ENCODE measurements around the gene ZNF565.
"Not testable (repeated sequence)": the region's sequence is repeated elsewhere in the genome, so short reads cannot be mapped to it uniquely, and the experiment has no call there.

Gene ZNF565

DNA sequence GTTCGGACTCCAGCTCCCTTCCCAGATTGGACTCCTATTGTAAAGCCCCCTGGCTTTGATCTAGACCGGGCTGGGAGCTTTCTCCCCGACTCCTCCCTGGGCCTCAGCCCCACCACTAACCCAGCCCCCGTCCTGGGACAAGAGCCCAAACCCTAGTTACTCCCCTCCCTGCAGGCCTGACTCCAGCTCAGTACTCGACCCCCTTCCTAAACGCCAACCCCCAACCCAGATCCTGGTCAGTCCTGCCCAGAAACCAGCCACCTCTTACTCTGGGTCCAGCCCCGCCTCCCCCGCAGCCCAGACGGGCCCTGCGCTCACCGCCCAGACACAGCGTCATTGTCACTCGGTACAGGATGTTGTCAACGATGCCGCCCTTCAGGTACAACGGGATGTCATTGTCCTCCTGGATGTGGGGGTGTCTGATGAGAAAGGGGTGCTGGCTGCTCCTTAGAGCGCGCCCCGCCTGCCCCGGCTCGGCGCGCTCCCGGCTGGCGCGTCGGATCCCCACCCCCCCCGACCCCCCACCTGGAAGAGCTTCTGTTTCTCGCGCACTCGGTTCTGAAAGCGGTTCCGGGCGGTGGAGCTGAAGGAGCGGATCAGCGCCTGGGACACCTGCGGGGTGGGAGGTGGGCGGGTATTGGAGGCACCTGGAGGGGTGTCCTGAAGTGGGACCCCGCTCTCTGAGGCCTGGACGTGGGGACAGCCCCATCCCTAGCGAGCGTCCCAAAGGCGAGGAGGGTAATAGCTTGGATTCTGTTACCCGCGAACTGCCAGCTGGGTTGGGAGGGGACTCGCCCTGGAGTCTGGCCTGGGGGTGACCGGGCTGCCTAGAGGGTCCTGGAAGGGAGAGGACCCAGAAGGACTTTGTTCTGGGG, 63.1 kb downstream of the ZNF565 start:
- DNase-seq (ENCODE audit: low read depth, low spot score), result no peak

DNA sequence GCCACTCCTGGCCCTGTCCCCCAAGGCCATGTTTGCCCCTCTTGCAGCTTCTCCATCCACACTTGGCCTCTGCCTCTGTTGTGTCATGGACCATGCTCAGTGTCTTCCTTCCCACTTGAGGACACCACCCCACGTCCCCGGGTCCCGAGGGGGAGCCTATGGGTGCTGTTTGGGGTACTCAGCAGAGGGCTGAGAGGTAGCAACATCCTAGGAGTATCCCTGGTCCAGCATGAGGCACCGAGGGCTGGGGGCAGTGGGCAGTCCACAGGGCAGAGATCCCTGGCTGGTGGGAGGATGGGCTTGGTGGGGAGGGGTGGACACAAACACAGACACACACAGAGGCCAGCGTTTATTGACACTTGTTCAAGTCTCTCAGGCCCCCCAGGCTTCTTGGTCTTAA, 63.9 kb downstream of the ZNF565 start:
- DNase-seq (ENCODE audit: low read depth, low spot score), result no peak

DNA sequence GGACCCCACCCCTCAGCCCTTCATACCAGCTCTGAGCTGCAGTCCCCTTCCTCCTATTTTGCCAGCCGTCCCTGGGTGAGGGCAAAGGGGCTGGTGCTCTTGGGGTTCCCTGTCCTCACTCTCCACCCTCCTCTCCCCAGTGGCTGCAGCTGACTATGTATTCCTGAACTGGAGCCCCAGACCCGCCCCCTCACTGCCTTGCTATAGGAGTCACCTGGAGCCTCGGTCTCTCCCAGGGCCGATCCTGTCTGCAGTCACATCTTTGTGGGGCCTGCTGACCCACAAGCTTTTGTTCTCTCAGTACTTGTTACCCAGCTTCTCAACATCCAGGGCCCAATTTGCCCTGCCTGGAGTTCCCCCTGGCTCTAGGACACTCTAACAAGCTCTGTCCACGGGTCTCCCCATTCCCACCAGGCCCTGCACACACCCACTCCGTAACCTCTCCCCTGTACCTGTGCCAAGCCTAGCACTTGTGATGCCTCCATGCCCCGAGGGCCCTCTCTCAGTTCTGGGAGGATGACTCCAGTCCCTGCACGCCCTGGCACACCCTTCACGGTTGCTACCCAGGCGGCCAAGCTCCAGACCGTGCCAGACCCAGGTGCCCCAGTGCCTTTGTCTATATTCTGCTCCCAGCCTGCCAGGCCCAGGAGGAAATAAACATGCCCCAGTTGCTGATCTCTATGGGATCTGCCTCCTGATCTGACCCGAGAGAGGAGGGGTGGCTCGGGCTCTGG, 64.6 kb downstream of the ZNF565 start:
- DNase-seq (ENCODE audit: low read depth, low spot score), result no peak

DNA sequence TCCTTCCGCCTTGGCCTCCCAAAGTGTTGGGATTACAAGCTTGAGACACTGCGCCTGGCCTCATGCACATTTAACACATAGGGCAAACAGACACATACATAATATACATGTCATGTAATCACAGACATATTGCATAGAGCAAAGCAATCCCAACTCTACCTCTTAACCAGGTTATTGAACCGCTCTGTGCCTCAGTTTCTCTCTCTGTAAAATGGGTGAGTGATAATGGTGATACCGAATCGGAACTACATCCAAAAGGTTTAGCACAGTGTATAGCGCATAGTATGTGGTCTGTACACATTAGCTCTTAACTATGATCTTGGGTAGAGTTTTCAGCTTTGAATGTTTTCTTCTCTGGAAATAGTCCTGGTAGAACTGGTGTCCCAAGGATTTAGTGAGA, 69.8 kb downstream of the ZNF565 start:
- no peak for DNase-seq (ENCODE audit: low read depth, low spot score)

DNA sequence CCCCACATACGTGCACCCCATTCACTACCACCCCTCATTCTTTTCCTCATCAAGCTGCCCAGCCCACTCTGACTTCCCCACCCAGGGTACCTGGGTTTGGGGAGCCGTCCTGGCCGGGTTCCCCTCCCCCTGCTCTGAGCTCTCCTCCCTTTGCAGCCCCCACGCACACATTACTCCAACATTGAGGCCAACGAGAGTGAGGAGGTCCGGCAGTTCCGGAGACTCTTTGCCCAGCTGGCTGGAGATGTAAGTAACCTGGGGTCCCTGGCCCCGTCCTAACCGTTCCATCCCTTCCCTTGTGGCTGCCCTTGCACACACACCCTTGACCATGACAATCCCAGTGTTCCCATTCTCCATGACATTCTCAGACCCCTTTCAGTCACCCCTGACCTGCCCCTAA, 72.0 kb downstream of the ZNF565 start:
- DNase-seq (ENCODE audit: low read depth, low spot score), result no peak

DNA sequence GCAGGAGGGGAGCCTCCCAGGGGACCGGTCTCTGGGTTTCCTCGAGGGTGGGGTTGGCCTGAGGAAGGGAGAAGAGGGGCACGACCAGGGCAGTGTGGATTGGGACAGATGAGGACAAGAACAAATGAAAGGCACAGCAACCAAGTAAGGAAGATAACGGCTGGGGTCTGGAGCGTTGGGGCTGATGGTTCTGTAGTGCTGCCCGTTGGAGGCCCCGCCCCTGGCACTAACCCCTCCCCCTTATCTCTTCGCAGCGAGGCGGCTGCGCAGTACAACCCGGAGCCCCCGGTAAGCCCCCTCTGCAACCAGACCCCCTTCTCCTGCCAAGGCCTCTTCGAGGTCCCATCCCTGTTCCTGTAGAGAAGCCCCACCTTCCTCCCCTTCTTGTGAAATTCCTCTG, 72.4 kb downstream of the ZNF565 start:
- DNase-seq (ENCODE audit: low read depth, low spot score), result no peak

DNA sequence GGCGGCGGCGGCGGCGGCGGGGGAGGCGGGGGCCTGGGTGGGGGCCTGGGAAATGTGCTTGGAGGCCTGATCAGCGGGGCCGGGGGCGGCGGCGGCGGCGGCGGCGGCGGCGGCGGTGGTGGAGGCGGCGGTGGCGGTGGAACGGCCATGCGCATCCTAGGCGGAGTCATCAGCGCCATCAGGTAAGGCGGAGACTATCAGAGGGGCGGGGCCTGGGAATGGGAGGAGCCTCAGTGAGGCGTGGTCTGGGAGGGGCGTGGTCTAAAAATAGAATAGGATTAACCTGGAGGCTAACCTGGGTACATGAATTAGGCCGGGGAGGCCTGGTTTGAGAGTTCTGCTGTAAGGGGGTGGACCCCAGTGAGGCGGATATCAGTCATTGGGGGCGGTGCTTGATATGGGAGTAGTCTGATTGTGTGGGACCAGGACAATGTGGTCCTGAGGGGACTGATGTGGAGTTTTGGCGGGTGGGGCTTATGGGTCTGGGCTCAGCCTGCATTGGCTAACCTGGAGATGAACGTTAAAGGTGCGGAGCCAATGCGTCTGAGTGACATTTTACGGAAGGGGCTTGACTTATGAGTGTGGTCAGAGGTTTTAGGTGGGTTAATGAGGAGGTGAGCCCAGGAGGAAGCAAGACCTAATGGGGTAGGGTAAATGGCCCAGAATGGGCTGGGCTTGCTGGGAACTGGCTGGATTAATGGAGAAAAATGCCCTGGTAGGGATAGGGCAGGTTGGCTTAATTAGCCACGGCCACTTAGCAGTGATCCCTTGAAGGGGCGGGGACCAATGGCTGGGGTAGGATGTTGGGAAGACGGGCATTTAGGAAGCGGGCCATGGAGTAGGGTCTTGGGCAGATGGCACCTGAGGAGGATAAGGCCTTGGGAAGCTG, 73.2 kb downstream of the ZNF565 start:
- peak; percentile 39 for DNase-seq (ENCODE audit: low read depth, low spot score)

DNA sequence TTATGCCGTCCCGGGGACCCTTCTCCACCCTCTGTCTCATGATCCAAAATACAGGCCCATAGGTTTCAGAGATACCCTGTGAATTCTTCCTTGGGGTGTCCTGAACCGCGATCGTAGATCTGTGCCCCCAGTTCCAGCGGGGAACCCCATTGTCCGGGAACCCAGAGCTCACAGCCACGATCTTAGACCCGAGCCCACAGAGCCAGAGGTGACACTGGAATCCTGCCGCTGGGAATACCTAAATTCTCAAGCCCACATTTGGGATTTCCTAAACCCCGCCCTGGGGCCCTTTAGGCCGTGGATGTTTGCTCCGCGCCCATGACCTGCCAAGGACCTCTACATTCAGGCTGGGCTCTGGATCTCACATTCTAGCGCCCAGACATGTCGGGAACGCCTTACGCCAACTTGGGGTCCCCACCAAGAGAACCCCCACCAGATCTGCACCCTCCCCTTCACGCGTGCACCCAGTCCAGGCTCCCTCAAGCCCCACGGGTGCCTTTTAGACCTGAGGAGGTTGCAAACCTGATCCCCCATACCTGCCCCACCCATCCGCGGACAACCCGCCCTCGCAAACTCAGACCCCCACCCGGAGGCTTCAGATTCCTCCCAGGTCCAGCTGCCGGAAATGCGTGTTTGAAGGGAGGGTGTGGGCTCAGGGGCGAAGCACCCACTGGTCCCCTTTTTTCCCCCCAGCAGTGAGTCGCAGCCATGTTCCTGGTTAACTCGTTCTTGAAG, 74.0 kb downstream of the ZNF565 start:
- no peak for DNase-seq (ENCODE audit: low read depth, low spot score)

DNA sequence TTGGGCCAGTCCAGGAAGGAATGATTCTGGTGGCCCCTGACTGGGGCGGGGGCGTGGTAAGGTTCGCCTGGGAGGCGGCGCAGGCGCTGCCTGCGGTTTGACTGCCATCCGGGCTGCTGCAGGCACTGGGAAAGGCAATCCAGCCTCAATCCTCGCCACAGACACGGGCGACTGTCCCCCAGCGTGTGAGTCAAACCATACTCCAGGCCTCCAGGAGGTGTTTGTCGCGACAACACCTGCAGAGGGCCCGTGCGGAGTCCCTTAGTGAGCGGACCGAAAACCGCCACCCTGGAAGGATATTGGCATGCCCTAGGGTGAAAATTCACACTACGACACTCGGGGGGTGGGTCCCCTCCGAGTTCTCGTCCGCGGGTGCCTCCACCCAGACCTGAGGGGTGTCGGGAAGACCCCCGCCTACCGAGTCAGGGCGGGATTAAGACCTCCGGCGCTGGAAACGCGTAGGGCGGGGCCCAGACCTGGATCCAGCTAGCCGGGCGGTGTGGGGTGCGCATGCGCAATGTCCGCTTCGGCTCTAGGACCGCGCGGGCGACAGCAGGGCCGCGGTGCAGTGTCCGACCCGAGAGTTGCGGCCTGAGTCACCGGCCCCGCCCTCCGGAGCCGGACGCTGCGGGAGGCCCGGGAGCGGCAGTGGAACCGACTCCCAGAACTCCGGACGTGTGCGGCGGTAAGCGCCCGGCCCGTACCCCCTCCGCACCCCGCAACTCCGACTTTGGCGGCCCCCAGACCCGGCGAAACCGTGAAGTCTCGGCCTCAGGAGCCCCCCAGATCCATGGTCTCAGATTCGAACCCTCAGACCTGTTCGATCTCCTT, 74.8 kb downstream of the ZNF565 start, which contains the start of gene CAPNS1:
CAPNS1 (plus strand) TSS at position 594 of the 831 bp plus-strand sequence. CDS start 946 bp downstream, outside the sequence.
- DNase-seq (ENCODE audit: low read depth, low spot score), result peak; percentile 87

DNA sequence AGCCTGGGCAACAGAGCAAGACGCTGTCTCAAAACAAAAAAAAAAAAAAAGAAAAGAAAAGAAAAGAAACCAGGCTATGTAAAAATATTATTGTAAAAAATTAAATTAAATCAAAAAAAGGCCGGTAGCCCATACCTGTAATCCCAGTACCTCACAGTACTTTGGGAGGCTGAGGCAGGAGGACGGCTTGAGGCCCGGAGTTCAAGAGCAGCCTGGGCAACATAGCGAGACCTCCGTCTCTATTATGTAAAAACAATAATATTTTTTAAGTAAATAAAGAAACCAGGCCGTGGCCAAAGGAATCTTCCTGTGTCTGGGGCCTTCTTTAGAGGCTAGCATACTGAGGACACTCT, 75.4 kb downstream of the ZNF565 start:
- no peak for DNase-seq (ENCODE audit: low read depth, low spot score)

DNA sequence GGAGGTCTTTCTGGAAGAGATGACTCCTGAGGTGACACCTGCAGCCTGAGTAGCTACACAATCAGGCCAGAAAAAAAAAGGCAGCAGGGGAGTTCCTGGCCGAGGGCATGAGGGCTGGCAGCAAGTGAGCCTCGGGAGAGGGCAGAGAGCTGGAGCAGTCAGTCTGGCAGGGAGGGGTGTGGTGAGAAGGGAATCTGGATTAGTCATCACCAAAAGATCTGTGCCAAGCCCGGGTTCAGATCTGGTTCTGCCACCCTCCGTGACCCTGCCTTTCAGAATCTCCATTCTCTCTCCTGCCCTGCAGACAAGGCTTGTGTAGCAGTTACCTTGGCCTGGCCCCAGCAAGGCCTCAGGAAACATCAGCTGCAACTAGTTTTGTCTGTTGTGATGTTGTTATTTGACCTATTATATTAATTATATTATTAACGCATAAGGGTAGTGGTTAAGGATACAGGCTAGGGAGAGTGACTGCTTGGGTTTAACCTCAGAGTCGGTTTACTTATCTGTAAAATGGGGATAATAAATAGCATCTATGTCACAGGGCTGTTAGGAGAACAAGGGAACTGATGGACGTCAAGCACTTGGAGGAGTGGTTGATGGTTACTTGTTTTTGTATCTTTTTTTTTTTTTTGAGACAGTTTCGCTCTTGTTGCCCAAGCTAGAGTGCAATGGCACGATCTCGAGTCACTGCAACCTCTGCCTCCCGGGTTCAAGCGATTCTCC, 77.3 kb downstream of the ZNF565 start:
- DNase-seq (ENCODE audit: low read depth, low spot score), result no peak

DNA sequence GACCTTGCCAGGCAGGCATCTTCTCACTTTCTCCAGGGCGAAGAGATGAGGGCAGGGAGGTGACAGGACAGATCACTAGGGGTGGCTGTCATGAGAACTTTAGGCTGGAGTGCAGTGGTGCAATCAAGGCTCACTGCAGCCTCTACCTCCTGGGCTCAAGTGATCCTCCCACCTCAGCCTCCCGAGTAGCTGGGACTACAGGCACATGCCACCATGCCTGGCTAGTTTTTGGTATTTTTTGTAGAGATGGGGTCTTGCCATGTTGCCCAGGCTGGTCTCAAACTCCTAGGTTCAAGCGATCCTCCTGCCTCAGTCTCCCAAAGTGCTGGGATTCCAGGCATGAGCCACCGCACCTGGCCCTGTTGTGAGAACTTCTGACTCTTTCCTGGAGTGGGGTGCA, 79.6 kb downstream of the ZNF565 start:
- DNase-seq (ENCODE audit: low read depth, low spot score), result not testable (repeated sequence)

Data from brain pericyte (primary cell).